ENCODE data around the gene BZW1.

BZW1 gene

DNA sequence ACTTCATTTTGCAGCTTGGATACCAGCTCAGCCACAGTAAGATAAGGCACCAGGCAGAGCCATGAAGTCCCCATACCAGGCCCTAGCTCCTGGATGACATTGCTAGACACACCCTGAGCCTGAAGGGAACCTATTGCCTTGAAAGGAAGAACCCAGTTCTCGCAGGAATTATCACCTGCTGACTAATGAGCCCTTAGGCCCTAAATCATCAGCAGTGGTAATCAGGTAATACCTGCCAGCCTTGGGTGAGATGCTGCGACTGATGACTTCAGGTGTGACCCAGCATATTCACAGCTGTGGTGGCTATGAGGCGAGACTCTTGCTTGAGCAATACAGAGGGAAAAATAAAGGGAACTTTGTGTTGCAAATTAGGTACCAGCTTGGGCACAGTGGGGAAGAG is 27.8 kb downstream of the BZW1 start:
- no peak for DNase-seq (ENCODE audit: low spot score)

DNA sequence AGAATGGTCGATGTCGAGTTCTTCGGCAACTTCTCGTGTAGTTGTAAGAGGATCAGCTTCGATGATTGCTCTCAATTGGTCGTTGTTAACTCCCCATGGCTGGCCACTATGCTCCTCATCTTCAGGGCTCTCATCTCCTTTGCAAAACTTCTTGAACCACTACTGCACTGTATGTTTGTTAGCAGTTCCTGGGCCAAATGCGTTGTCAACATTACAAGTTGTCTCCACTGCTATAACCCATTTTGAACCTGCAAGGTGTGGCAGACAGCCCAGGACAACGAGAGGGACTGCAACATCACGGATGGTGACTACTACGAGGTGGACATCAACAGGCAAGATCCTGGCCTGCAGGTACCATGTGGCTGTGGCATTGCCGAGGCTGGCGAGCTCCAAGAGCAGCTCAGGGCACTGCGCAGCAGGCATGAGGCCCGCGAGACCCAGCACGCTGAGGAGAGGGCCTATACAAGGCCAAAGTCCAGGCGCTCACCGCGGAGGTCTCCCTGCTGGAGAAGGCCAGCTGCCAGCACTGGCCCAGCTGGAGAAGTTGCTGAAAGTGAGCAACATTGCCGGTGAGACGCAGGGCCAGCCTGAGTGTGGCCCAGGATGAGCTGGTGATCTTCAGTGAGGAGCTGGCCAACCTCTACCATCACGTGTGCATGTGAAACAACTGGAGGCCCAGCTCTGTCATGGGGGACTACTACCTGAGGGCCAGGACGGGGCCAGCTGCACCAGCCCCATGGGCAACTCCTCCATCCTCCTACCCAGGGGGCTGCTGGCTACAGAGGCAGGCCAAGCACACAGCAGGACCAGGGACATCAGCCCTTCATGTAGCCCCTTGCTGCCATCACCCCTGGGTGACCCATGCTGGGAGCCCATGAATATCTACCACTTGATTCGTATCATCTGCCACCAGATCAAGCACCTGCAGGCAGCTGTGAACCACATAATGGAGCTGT is 32.6 kb downstream of the BZW1 start:
- DNase-seq (ENCODE audit: low spot score) = no peak

DNA sequence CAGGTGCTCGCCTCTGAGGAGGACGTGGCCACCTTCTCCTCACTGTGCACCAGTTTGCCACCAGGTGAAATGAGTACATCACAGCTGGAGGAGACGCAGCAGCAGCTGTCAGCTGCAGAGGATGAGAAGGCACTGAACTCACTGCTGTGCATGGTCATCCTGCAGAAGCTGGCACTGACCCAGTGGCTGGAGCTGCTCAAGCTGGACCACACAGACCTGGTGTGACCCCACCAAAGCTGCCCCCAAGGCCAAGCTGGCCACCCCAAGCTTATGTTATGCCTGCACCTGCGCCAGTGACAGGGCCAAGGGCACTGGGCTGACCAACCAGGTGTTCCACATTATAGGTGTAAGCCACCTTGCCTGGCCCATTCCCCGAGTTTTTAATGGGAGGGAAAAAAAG is 33.5 kb downstream of the BZW1 start:
- DNase-seq (ENCODE audit: low spot score) = no peak

DNA sequence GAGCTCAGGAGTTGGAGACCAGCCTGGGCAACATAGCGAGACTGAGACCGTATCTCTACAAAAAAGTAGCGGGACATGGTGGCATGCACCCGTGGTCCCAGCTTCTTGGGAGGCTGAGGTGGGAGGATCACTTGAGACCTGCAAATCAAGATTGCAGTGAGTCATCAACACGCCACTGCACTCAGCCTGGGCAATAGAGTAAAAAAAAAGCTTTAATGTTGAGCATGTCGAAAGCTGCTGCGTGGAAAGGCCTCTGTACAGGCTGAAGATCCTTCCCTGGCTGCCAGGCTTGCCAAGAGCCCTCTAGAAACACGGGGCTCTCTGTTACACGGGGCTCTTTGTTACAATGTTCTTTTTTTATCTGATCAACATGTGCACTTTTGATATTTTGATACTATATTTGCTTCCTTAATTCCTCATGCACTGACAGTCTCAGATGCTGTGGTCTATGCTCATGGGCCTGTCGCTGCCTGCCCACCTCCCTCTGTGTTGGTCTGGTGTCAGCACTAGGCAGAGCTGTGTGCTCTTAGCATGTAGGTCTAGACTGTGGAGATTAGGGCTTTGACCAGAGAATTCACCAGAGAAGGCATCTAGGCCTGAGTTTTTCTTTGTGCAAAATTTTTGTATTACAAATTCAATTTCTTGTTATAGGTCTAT is 34.1 kb downstream of the BZW1 start:
- DNase-seq (ENCODE audit: low spot score) = no peak

DNA sequence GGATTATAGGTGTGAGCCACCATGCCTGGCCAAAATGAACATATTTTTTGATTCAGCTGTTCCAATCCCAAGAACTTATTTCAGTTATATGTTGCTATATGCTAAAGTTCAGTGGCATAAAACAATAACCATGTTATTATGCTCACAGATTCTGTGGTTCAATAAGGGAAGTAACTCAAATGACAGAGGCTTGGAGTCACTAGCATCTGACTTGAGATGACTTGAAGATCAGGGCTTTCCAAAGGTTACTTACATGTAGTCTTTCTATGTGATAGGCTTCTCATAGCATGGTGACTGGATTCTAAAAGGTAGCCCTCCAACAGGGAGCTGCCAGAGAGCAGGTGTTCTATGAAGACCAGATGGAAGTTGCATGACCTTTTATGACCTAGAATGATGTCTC is 35.6 kb downstream of the BZW1 start:
- no peak for DNase-seq (ENCODE audit: low spot score)

DNA sequence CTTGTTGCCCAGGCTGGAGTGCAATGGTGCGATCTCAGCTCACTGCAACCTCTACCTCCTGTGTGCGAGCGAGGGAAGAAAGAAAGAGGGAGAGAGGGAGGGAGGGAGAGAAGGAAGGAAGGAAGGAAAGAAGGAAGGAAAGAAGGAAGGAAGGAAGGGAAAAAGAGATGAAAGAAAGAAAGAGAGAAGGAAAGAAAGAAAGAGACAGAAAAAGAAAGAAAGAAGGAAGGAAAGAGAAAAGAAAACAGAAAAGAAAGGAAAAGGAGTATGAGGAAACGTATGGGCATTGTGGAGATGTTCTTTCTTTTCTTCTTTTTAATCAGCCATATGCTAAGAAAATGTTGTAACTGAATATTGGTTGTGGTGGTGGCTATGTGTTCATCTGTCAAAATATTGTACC is 36.2 kb downstream of the BZW1 start:
- no peak for DNase-seq (ENCODE audit: low spot score)

DNA sequence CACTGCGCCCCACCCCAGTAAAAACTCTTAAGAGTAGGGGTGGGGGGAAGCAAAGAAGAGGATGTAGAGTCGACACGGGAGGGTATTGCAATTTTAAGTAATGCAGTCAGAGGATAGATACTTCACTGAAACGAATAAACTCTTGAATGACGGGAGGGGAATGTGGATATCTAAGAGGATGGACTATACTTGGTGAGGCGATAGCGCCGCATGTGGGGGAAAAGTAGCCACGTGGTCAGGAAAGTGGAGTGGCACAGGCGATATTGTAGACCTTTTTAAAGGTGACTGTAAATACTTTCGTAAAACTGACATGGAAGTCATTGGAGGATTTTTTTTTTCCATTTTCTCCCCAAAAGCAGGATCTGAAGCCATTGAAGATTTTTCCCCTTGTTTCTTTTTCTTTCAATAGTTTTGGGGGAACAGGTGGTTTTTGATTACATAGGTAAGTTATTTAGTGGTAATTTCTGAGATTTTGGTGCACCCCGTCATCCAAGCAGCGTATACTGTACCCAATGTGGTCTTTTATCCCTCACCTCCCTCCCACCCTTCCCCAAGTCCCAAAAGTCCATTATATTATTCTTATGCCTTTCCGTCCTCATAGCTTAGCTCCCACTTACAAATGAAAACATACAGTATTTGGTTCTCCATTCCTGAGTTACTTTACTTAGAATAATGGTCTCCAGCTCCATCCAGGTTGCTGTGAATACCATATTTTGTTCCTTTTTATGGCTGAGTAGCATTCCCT is 39.0 kb downstream of the BZW1 start:
- DNase-seq (ENCODE audit: low spot score) = no peak

DNA sequence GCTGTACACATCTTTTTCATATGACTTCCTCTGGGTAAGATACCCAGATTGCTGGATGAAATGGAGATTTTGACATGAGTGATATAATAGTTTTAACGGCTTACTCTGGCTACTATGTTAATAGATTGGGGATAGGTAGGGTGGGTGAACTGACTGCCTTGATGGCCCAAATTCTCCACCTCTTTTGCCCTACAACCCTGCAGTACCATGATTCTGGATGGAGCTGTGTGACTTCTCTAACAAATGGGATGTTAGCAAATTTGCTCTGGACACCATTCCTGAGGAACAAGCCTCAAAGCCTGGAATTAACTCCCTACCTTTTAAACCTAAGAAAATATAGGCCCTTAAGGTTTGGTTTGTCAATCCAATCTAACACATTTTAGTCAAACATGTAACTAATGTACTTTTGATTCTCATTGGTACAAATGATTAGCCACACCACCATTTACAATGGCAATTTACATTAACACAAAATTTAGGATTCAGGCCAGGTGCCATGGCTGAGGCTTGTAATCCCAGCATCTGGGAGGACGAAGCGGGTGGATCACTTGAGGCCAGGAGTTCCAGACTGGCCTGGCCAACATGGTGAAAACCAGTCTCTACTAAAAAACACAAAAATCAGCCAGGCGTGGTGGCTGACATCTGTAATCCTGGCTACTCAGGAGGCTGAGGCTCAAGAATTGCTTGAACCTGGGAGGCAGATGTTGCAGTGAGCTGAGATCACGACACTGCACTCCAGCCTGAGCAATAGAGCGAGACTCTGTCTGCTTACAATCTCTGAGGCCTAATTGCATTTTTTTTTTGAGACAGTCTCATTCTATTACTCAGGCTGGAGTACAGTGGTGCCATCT is 39.9 kb downstream of the BZW1 start:
- no peak for DNase-seq (ENCODE audit: low spot score)

DNA sequence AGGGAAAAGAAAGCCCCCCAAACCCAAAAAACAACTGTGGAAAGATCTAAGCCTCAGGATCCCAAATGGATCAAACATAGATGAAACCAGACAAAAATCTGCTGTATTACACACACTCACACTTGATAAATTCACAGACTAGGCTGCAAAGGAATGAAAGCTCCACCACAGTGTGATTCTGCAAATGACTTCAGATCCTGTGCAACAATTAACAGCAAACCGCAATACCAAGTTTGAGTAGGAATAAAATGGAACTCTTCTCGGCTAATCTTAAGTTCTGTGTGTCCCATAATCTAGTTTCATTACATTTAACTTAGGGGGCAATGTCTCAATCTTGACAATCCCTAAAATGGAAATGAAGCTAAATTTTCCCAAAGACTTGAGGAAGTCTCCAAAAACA is 40.9 kb downstream of the BZW1 start:
- DNase-seq (ENCODE audit: low spot score) = no peak

DNA sequence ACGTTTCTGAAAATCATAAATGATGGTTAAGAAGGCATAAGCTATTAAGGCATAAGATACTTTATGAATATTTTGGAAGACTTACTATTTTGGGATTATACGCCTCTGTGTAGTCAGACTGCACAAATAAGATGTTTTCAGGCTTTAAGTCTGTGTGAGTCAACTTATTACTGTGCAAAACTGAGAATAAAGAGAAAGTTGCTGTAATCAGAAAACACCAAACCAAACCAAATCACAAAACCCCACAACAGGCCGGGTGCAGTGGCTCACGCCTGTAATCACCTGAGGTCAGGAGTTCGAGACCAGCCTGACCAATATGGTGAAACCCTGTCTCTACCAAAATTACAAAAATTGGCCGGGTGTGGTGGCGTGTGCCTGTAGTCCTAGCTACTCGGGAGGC is 45.1 kb downstream of the BZW1 start:
- no peak for DNase-seq (ENCODE audit: low spot score)

DNA sequence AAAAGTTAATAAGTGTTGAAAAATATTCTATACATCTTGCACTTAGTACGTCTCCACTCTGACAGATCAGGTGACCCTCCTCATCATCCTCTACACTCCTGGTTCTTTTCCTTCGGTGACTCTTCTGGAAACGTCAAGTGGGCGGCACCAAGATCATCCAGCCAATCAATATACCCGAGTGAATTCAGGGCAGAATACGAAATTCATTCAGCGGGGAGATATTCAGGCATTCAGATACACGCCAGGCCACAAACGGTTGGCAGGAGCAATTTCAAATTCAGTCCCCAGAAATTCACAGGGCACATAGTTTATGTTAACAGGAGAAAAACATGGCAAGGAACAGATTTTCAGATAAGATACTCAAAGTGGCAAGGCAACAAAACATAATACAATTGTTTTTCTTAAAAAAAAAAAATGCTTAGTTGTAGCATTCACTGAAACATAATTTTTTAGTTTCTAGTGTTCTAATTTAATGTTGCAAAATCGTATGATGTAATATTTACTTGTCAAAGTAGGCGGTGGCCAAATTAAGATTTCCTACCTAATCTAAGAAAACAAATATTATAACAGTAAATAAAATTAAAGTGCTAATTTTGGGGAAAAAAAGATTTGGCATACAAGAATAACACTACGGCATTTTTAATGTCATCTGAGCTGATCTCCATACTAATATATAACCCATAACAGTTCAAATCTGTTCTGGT is 48.5 kb downstream of the BZW1 start:
- no peak for DNase-seq (ENCODE audit: low spot score)

DNA sequence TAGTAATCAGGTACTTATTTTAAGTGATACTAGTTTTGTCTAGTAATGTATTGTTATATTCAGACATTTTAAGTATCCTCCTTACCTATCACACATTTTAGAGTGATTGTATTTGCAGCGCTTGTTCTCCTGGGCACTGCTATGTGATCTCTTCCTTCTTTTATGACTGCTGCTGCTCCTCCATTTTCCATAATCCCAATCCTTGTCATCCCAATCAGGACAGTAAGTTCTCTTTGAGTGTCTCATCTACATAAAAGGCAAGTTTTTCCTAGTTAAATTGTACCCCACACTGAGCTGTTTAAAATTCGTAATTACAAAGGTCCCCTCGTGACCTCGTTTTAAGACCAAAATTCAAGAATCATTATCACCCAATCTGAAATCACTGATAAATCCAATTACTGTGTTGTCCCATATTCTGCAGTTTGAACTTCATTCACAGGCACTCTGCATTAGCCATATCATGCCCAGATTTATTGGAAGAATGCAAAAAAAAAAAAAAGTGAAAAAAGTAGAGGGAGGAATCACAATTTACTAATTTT is 50.0 kb downstream of the BZW1 start:
- DNase-seq (ENCODE audit: low spot score) = no peak

DNA sequence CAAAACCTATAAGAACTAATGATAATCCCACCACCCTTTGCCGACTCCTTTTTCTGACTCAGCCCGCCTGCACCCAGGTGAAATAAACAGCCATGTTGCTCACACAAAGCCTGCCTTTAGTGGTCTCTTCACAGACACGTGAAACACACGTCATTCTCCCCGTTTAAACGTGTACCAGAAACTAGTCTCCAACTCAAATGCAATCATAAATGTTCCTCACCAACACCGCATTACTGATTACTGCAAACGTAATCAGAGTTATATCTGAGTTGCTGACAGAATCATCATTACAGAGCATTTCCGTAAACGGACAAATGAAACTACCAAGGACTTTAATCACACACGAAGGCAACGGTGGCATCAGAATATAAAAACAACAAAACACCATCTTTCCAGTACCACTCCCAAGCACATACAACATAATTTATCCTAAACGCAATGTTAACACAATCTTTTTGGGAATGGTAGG is 50.9 kb downstream of the BZW1 start:
- DNase-seq (ENCODE audit: low spot score) = no peak

DNA sequence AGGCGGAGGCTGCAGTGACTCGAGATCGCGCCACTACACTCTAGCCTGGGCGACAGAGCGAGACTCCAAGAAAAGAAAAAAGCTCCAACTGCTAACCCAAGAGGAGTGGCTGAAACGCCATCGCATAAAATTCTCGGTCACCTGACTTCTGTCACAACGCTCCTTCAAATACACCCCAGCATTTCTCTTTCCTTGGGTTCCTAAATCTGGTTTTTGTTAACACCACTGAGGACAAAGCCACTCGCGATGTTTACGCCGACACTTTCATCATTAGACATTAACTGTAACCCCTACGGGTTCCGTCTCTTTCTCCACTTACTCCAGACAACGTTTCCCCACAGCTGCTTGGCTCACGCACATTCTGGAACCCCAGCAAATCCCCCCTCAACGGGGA is 52.1 kb downstream of the BZW1 start:
- no peak for DNase-seq (ENCODE audit: low spot score)

DNA sequence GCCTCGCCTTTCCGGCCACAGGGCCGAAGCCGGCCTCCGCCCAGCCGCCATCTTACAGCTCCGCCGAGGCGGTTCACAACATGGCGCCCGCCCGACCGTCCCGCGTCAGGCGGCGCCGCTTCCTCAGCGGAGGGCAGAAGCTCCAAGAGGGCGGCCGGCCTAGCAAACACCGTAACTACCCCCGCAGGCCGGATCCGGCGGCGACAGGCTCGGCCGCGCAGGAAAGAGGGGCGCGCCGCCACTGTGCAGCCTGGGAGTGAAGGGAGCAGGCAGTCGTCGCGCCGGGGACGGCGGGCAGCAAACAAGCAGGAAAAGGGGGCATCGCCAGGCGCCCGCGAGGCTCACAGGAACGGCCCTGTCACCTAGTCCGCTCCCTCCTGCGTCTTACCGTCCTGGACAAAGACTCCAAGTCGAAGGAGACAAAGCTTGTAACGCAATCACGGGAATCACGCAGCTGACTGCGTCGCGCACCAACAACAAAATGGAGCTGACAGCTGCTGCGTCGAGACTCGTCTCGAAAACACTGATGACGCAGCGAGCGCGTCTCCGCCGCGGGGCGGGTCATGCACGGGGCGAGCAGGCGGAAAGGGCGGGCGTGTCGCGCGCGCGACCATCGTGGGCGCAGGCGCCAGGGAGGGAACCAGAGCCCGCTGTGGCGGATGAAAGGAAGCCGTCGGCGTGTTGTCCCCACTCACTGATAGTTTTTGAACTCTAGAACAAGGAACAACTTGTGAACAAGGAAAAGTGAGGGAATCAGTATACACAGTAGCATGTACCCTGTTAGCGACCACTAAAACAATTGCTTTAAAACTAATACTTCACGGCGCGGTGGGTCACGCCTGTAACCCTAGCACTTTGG is 52.7 kb downstream of the BZW1 start, which contains the start of gene CLK1:
TSS of gene CLK1 (minus strand) at position 483 of the 859 bp plus-strand sequence. CDS start 2,796 bp downstream, outside the sequence.
- DNase-seq (ENCODE audit: low spot score) = peak; percentile 92

DNA sequence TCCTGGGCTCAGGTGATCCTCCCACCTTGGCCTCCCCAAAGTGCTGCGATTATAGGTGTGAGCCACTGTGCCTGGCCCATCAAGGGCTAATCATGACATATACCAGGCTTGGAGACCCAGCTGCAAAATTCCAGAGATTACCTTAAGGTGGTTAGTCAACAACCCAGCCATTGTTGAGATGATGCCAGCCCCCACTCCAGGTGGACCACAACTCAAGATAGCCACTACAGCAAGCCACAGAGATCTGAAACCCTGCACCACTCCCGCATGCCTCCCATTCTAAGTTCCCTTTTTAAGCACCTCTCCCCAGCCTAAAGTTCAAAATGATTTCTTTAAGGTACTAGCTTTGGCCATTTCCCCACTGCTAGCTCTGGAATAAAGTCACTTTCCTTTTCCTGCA is 57.3 kb downstream of the BZW1 start:
- DNase-seq (ENCODE audit: low spot score) = no peak

DNA sequence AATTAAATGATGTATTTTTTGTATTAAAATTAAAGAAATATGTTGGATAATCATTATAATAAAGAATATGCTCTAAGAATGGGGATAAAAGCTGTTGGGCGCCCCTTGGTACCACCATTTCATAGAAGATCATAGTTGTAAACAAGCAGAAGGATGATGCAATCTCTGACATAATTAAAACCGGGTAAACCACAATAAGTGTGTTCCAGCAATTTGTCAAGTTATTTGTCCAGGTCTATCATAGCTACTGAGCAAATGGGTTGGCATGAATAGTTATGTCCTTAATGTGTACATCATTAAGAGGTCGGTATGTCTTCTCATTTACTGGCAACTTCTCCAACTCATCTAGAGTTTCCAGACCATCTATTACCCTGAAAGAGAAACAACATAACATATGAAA is 59.4 kb downstream of the BZW1 start:
- DNase-seq (ENCODE audit: low spot score) = no peak

DNA sequence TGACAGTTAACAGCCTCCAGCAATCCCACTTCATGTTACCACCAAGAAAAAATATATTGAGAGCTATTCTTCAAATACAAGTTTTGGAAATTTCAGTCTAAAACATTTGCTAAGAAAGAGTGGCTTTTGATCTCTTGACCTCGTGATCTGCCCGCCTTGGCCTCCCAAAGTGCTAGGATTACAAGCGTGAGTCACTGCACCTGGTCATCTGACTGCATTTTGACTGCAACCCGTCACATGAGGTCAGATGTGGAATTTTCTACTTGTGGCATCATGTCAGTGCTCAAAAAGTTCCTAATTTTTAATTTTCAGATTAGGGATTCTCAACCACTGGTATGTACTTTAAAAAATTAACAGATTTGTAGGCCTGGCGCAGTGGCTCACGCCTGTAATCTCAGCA is 61.9 kb downstream of the BZW1 start:
- no peak for DNase-seq (ENCODE audit: low spot score)
